Tibial nerve (tissue), 4 donors: ENCODE measurements around the gene TMEM200C.

Experiments used
- CTCF ChIP-seq, 5 experiments: fragments of 200-600 bp in 3 of 5; fragments of 450-650 bp in 2 of 5; sonication (generic) in 3 of 5; IDR thresholded peaks; one replicate each; pipeline ENCODE4 v1.5.1; 2016 to 2019; ENCODE audit warnings: antibody characterized with exemption in 5 of 5, mild to moderate bottlenecking in 3 of 5, moderate library complexity in 2 of 5
- EP300 ChIP-seq, 2 donors: sonication (generic); formaldehyde crosslinking; IDR thresholded peaks; one replicate each; pipeline ENCODE4 v1.6.1; 2017; ENCODE audit warnings: antibody characterized with exemption in 2 of 2, mild to moderate bottlenecking in 1 of 2
- POLR2A ChIP-seq, 2 donors: fragments of 450-650 bp; IDR thresholded peaks; one replicate each; pipeline ENCODE4 v1.6.1; 2017; ENCODE audit warnings: antibody characterized with exemption in 2 of 2, mild to moderate bottlenecking in 2 of 2, moderate library complexity in 2 of 2

- no peak for TF ChIP-seq CTCF (IDR thresholded peaks at IDR 0.05)
- no peak for TF ChIP-seq POLR2A (IDR thresholded peaks at IDR 0.05)
- no peak for TF ChIP-seq EP300 (IDR thresholded peaks at IDR 0.05)
These were observed 29.8 kb downstream of the TMEM200C start for GRCh38 chr18:5865521-5865920.
